Measurements from ENCODE around the gene ANKRD34C. TPM values are rescaled to one million over a fixed set of nuclear protein-coding genes. Genes with fewer than 3 reads are reported as not detected.

The ANKRD34C gene
- total and polyA plus RNA-seq, 7 donors: under 0.01 TPM; not detected in 6

GRCh38 chr15:79244876-79245275, 37.6 kb upstream of the ANKRD34C start:
- TF ChIP-seq POLR2AphosphoS5 (IDR thresholded peaks at IDR 0.05) (no peak), CTCF (IDR thresholded peaks at IDR 0.05) (no peak), EP300 (IDR thresholded peaks at IDR 0.05) (no peak), POLR2A (IDR thresholded peaks at IDR 0.05) (no peak)
- Histone ChIP-seq H3K4me3 (no peak overlapping the region), H3K27ac (no peak overlapping the region), H3K9me3 (no peaks in the 10 kb centered on the region), H3K4me1 (no peaks in the 10 kb centered on the region), H3K36me3 (no peaks in the 10 kb centered on the region), H3K27me3 (no peaks in the 10 kb centered on the region)
- DNase-seq: no peak
- 82 to 85% methylated on average over 5 of the region's 5 CpGs for WGBS, 2 donors
- intact Hi-C loops (cut with DNase I): no loop called here

- Histone ChIP-seq H3K27ac (no peak overlapping the region), H3K4me1 (no peaks in the 10 kb centered on the region), H3K36me3 (no peaks in the 10 kb centered on the region), H3K27me3 (no peaks in the 10 kb centered on the region), H3K9me3 (no peaks in the 10 kb centered on the region), H3K4me3 (no peak overlapping the region)
- intact Hi-C loops (cut with DNase I): no loop called here
- TF ChIP-seq CTCF (IDR thresholded peaks at IDR 0.05): no peak
- TF ChIP-seq POLR2A (IDR thresholded peaks at IDR 0.05): no peak
- no peak for TF ChIP-seq POLR2AphosphoS5 (IDR thresholded peaks at IDR 0.05)
- no peak for TF ChIP-seq EP300 (IDR thresholded peaks at IDR 0.05)
- DNase-seq: no peak
- 90 to 91% methylated on average over 2 of the region's 2 CpGs for WGBS, 2 donors
Observed at GRCh38 chr15:79248183-79248582, 34.3 kb upstream of the ANKRD34C start.

- Histone ChIP-seq H3K9me3 (no peaks in the 10 kb centered on the region), H3K4me1 (no peaks in the 10 kb centered on the region), H3K36me3 (no peaks in the 10 kb centered on the region), H3K27ac (no peak overlapping the region), H3K4me3 (no peak overlapping the region), H3K27me3 (peaks cover 0 to 11% (median 0%) of the 10 kb centered on the region in 3 donors)
- intact Hi-C loops (cut with DNase I): no loop called here
- no peak for TF ChIP-seq POLR2AphosphoS5 (IDR thresholded peaks at IDR 0.05)
- TF ChIP-seq CTCF (IDR thresholded peaks at IDR 0.05): no peak
- TF ChIP-seq POLR2A (IDR thresholded peaks at IDR 0.05): no peak
- no peak for TF ChIP-seq EP300 (IDR thresholded peaks at IDR 0.05)
- DNase-seq: no peak
- 72 to 73% methylated on average over 8 of the region's 8 CpGs for WGBS, 2 donors
Observed at GRCh38 chr15:79257454-79257853, 25.1 kb upstream of the ANKRD34C start.

GRCh38 chr15:79261836-79262235, 20.7 kb upstream of the ANKRD34C start:
- Histone ChIP-seq H3K27me3 (peaks cover 0 to 7% (median 0%) of the 10 kb centered on the region in 3 donors), H3K4me1 (no peaks in the 10 kb centered on the region), H3K27ac (no peak overlapping the region), H3K9me3 (no peaks in the 10 kb centered on the region), H3K36me3 (no peaks in the 10 kb centered on the region), H3K4me3 (no peak overlapping the region)
- TF ChIP-seq CTCF (IDR thresholded peaks at IDR 0.05) (no peak), POLR2AphosphoS5 (IDR thresholded peaks at IDR 0.05) (no peak), POLR2A (IDR thresholded peaks at IDR 0.05) (no peak), EP300 (IDR thresholded peaks at IDR 0.05) (no peak)
- intact Hi-C loops (cut with DNase I): no loop called here
- 88 to 89% methylated on average over 1 of the region's 1 CpG for whole genome bisulfite sequencing, 2 donors
- DNase-seq: no peak

- intact Hi-C loops (cut with DNase I): no loop called here
- Histone ChIP-seq H3K36me3 (no peaks in the 10 kb centered on the region), H3K27me3 (no peaks in the 10 kb centered on the region), H3K4me1 (no peaks in the 10 kb centered on the region), H3K27ac (no peak overlapping the region), H3K9me3 (no peaks in the 10 kb centered on the region), H3K4me3 (no peak overlapping the region)
- TF ChIP-seq EP300 (IDR thresholded peaks at IDR 0.05): no peak
- TF ChIP-seq POLR2A (IDR thresholded peaks at IDR 0.05): no peak
- TF ChIP-seq POLR2AphosphoS5 (IDR thresholded peaks at IDR 0.05): no peak
- TF ChIP-seq CTCF (IDR thresholded peaks at IDR 0.05): no peak
- 68 to 80% methylated on average over 4 of the region's 4 CpGs for WGBS, 2 donors
- no peak for DNase-seq
Observed at GRCh38 chr15:79265167-79265566, 17.4 kb upstream of the ANKRD34C start.

All from sigmoid colon (tissue), 7 donors.